Measurements from ENCODE around the gene ATG4A. TPM values are rescaled to one million over a fixed set of nuclear protein-coding genes. Genes with fewer than 3 reads are reported as not detected.

Gene ATG4A
- total and polyA plus RNA-seq, 9 of the 15 experiments (the other 6 are each of a cell fraction or from before 2014, with no cell fraction given), result 7.3 to 24.5 (median 16.6) TPM

DNA sequence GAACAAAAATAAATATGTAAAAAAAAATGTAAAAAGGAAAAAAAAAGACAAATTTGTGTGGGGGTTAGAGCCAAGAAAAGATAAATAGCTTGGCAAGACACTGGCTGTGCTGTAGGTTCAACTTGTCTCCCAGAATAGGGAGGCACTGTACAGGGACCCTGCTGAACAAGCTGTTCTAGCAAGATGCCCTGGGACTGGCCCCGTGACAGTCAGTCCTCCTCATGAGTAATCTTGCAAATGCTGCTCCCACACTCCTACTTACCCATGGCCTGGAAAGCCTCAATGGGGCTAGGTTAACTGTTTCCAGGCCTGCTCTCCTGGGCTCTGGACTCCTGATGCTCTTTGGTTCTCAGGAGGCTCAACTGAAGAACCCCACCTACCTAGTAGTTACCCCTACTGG lies 106.8 kb downstream of the ATG4A start (continued):
- no peak for TF ChIP-seq NCOA1 (IDR thresholded peaks at IDR 0.05; ENCODE audit: low read depth)
- TF ChIP-seq MYC (IDR thresholded peaks at IDR 0.05; ENCODE audit: low read depth, low read length), result no peak
- TF ChIP-seq MYC (CRISPR knock-in tag; IDR thresholded peaks at IDR 0.05; ENCODE audit: borderline replicate concordance, low read depth), result no peak

- Histone ChIP-seq H3K4me3 (no peak overlapping the region), H3K9me3 (replicated peaks; ENCODE audit: control insufficient read depth, insufficient read depth, low read depth, low read length) (no peaks in the 10 kb centered on the region), H3K36me3 (ENCODE audit: control insufficient read depth, insufficient read depth, low read length) (no peaks in the 10 kb centered on the region), H3K9me1 (ENCODE audit: control insufficient read depth, insufficient read depth, low read length) (no peaks in the 10 kb centered on the region), H3K27me3 (ENCODE audit: control insufficient read depth in 2 of 2, insufficient read depth in 2 of 2, low read length in 2 of 2) (no peaks in the 10 kb centered on the region), H2AFZ (ENCODE audit: low read depth, low read length) (no peak overlapping the region), H3K79me2 (ENCODE audit: control insufficient read depth, insufficient read depth, low read length) (no peaks in the 10 kb centered on the region), H3K4me1 (replicated peaks in 1 of 2; ENCODE audit: control insufficient read depth in 2 of 2, insufficient read depth in 2 of 2, low read length in 2 of 2) (no peaks in the 10 kb centered on the region), H3K27ac (ENCODE audit: extremely low read depth, low read depth, low read length) (no peak overlapping the region), H3K9ac (ENCODE audit: insufficient read depth in 1 of 2, low read depth in 2 of 2, low read length in 2 of 2) (no peak overlapping the region), H4K20me1 (replicated peaks; ENCODE audit: control insufficient read depth, insufficient read depth, low read length) (peaks cover 5% of the 10 kb centered on the region; the same call in 1 of the 2 replicates), H3K4me2 (ENCODE audit: insufficient read depth, low read length) (no peak overlapping the region)
- TF ChIP-seq RFX1 (IDR thresholded peaks at IDR 0.05) (no peak), EGR1 (conservative IDR thresholded peaks at IDR 0.05) (no peak), CBX5 (IDR thresholded peaks at IDR 0.05; ENCODE audit: borderline replicate concordance, low read depth) (no peak), ZNF253 (CRISPR knock-in tag; conservative IDR thresholded peaks at IDR 0.05) (no peak), CREM (IDR thresholded peaks at IDR 0.05; ENCODE audit: low read depth) (no peak), MCM7 (IDR thresholded peaks at IDR 0.05) (no peak)
- TF ChIP-seq, protein P1, sequence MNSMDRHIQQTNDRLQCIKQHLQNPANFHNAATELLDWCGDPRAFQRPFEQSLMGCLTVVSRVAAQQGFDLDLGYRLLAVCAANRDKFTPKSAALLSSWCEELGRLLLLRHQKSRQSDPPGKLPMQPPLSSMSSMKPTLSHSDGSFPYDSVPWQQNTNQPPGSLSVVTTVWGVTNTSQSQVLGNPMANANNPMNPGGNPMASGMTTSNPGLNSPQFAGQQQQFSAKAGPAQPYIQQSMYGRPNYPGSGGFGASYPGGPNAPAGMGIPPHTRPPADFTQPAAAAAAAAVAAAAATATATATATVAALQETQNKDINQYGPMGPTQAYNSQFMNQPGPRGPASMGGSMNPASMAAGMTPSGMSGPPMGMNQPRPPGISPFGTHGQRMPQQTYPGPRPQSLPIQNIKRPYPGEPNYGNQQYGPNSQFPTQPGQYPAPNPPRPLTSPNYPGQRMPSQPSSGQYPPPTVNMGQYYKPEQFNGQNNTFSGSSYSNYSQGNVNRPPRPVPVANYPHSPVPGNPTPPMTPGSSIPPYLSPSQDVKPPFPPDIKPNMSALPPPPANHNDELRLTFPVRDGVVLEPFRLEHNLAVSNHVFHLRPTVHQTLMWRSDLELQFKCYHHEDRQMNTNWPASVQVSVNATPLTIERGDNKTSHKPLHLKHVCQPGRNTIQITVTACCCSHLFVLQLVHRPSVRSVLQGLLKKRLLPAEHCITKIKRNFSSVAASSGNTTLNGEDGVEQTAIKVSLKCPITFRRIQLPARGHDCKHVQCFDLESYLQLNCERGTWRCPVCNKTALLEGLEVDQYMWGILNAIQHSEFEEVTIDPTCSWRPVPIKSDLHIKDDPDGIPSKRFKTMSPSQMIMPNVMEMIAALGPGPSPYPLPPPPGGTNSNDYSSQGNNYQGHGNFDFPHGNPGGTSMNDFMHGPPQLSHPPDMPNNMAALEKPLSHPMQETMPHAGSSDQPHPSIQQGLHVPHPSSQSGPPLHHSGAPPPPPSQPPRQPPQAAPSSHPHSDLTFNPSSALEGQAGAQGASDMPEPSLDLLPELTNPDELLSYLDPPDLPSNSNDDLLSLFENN (IDR thresholded peaks at IDR 0.05; ENCODE audit: low read depth in 2 of 2, low read length in 2 of 2), result no peak
- intact Hi-C loops (cut with micrococcal nuclease) (loop anchor here (1.0 kb wide), 1 partner anchor 105 kb away; no protein-coding TSS in a partner anchor), in situ Hi-C loops (cut with MboI) (loop anchor here (25.0 kb wide), 1 partner anchor 488 kb away; no protein-coding TSS in a partner anchor)
- POLR2A ChIA-PET, result no interaction called here
- ATAC-seq, result no peak
- CTCF ChIA-PET (ENCODE audit: low intra/inter-chr PET ratio), result interaction anchor here (1.0 kb wide), 1 partner anchor 105 kb away, joined by 3 read pairs; no protein-coding TSS in a partner anchor
- DNase-seq (ENCODE audit: extremely low read depth in 1 of 4, low spot score in 3 of 4), result no peak
- WGBS (ENCODE audit: insufficient coverage, low coverage, missing lambda C conversion rate), result 0% methylated on average over 2 of the region's 2 CpGs
- BruUV-seq (replicated peaks), result no TSS peak
- no peak for FAIRE-seq
These were observed 107.5 kb downstream of the ATG4A start for GRCh38 chrX:108199041-108199440.

Data from K562 (cell line).